ENCODE results near the gene NUP210.

NUP210 gene

GRCh38 chr3:13400114-13400673 is 19.9 kb downstream of the NUP210 start:
- TF ChIP-seq CTCF (IDR thresholded peaks at IDR 0.05; ENCODE audit: low read depth, low read length, missing control alignments): no peak
- no peak for DNase-seq (ENCODE audit: low read depth)
- H3K4me3 ChIP-seq (ENCODE audit: low read depth, low read length): no peak overlapping the region
- in situ Hi-C loops (cut with HindIII; ENCODE audit: low sequenced_read_pairs): no loop called here

- no peak for TF ChIP-seq CTCF (IDR thresholded peaks at IDR 0.05; ENCODE audit: low read depth, low read length, missing control alignments)
- DNase-seq (ENCODE audit: low read depth): no peak
- in situ Hi-C loops (cut with HindIII; ENCODE audit: low sequenced_read_pairs): no loop called here
- no peak overlapping the region for H3K4me3 ChIP-seq (ENCODE audit: low read depth, low read length)
Observed at GRCh38 chr3:13399603-13400002, 20.5 kb downstream of the NUP210 start.

- no peak overlapping the region for H3K4me3 ChIP-seq (ENCODE audit: low read depth, low read length)
- no peak for DNase-seq (ENCODE audit: low read depth)
- no peak for TF ChIP-seq CTCF (IDR thresholded peaks at IDR 0.05; ENCODE audit: low read depth, low read length, missing control alignments)
- in situ Hi-C loops (cut with HindIII; ENCODE audit: low sequenced_read_pairs): no loop called here
Observed at GRCh38 chr3:13397316-13397715, 22.8 kb downstream of the NUP210 start.

GRCh38 chr3:13394363-13394762 is 25.8 kb downstream of the NUP210 start:
- TF ChIP-seq CTCF (IDR thresholded peaks at IDR 0.05; ENCODE audit: low read depth, low read length, missing control alignments): no peak
- in situ Hi-C loops (cut with HindIII; ENCODE audit: low sequenced_read_pairs): no loop called here
- no peak for DNase-seq (ENCODE audit: low read depth)
- H3K4me3 ChIP-seq (ENCODE audit: low read depth, low read length): no peak overlapping the region

- in situ Hi-C loops (cut with HindIII; ENCODE audit: low sequenced_read_pairs): no loop called here
- H3K4me3 ChIP-seq (ENCODE audit: low read depth, low read length): no peak overlapping the region
- no peak for TF ChIP-seq CTCF (IDR thresholded peaks at IDR 0.05; ENCODE audit: low read depth, low read length, missing control alignments)
- DNase-seq (ENCODE audit: low read depth): no peak
Observed at GRCh38 chr3:13393427-13394360, 26.4 kb downstream of the NUP210 start.

GRCh38 chr3:13391308-13391707 is 28.8 kb downstream of the NUP210 start:
- no peak for TF ChIP-seq CTCF (IDR thresholded peaks at IDR 0.05; ENCODE audit: low read depth, low read length, missing control alignments)
- no peak for DNase-seq (ENCODE audit: low read depth)
- no peak overlapping the region for H3K4me3 ChIP-seq (ENCODE audit: low read depth, low read length)
- in situ Hi-C loops (cut with HindIII; ENCODE audit: low sequenced_read_pairs): no loop called here
